NK-92 (cell line): ENCODE results near the gene ZNF667.
A peak's percentile ranks its signal among the peaks of the same experiment; 100 is the strongest.

Experiments used
- DNase-seq: peaks from one replicate; lab custom pipeline; 2025; ENCODE audit not compliant: unreplicated experiment; lab: John Stamatoyannopoulos, UW

The ZNF667 gene

DNA sequence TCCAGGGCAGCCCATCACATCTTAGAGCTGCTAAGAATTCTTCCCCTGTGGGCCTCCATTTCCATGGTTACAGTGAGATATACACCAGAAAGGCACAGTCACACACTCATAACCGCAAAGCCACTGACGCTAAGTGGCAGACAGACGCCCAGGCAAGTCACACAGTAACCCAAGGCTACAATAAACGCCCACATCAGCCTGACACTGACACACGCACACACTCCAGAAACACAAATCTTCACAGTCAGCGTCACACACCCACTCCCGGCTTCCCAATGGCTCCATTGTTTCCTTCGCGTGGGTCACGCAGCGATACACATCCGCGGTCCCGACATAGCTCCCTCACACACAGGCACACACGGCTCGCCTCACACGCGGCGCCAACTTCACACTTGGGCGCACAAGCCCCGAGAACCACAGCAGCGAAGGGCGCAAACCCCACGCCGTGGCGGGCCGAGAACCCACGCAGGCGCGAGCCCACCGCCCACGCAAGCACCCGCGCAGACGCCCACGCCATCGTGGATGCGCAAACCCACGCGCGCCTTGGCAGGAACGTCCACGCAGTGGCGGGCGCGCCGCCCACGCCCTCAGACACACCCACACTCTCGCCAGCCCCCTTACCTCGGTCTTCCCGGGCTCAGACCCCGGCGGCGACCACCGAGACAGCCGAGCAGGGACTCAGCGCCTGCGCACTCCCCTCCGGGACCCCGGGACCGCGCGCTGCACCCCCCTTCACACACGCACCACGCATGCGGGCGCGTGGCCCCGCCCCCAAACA is at the start of gene ZNF667:
Gene ZNF667 (minus strand): TSS at position 695 of the 778 bp plus-strand sequence. CDS start 14,975 bp downstream, outside the sequence.
- DNase-seq: no peak

DNA sequence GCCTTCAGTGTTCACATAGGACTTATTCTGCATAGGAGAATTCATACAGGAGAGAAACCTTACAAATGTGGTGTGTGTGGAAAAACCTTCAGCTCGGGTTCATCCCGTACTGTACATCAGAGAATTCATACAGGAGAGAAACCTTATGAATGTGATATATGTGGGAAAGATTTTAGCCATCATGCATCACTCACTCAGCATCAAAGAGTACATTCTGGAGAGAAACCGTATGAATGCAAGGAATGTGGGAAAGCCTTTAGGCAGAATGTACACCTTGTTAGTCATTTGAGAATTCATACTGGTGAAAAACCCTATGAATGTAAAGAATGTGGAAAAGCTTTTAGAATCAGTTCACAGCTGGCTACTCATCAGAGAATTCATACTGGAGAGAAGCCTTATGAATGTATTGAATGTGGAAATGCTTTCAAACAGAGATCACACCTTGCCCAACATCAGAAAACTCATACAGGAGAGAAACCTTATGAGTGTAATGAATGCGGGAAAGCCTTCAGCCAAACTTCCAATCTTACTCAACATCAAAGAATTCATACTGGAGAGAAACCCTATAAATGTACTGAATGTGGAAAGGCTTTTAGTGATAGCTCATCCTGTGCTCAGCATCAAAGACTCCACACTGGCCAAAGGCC is 48.2 kb upstream of the ZNF667 start:
- no peak for DNase-seq

- no peak for DNase-seq
Observed at GRCh38 chr19:56508290-56508778, 31.2 kb upstream of the ZNF667 start.

DNA sequence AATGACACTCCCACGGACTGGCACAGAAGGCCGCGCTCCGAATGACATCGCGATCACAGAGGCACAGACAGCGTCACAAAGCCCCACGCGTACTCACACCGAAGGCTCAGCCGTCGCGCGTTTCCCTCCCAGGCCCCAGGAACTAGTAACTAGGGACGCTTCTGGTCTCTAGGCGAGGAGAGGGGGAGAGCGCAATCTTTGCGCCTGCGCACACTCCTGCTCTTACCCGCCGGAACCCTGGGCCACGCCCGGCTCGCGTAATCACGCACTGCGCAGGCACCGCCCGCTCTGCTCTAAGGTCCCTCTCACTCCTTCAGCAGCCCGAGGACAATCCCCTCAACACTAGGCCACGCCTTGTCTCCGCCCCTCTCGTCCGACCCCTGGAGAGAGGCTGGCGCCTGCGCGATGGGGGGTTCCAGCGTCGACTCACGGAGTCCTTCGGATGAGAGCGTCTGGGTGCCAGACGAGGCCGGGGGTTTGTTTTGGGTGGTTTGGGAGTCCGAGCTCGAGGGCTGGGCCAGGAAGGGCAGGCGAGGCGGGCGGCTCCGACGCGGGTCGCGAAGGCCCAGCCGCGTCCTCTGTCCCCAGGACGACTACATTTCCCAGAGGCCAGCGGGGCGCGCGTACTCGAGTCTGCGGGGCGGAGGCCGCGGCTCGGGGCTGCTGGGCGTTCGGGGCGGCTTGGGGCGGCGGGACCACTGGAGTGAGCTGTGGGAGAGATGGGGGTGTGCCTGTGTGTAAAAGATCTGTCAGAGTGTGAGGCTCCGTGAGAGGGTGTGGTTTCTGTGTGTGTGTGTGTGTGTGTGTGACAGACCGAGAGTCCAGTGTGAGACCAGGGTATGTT is 30.5 kb upstream of the ZNF667 start, which contains the start of gene ZNF471:
Gene ZNF471 (plus strand): TSS at position 410 of the 844 bp plus-strand sequence. CDS start 3,717 bp downstream, outside the sequence.
- peak; percentile 15 for DNase-seq

DNA sequence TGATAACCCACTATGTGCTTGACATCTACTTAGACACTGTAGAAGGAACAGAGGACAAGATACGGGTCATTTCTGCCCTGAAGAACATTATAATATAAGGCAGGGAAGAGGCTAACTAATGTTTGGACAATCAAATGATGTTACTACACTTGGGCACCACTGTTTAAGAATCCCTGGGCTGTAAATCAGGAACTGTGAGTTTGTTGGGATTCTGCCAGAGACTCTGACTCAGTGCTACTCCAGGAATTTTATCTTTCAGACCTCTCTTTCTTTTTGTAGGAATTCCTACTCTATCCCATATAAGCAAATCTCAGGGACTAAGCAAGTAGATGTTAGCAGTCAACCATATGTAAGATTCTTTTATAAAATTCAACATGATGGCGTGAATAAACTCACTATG is 27.4 kb upstream of the ZNF667 start:
- no peak for DNase-seq

GRCh38 chr19:56491399-56491798 is 14.3 kb upstream of the ZNF667 start:
- DNase-seq: no peak

GRCh38 chr19:56477429-56478338 is 539 bp upstream of the ZNF667 start:
- no peak for DNase-seq

DNA sequence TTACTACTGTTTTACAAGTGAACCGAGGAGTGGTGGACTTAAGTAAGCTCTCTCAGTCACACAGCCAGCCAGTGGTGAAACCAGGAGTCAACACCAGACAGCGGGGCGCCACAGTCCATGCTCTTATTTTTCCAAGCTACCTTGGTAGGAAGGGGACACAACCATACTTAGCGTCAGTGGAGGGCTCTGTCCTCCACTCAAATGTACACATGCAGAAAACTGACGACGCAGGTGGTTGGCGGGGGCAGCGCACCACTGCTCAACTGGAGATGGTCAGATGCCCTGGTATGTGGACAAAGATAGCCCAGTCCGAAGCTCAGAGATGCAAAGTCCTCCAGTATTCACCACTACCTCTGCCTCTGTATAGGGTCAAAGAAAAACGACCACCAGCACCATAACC is 1.1 kb downstream of the ZNF667 start:
- no peak for DNase-seq

DNA sequence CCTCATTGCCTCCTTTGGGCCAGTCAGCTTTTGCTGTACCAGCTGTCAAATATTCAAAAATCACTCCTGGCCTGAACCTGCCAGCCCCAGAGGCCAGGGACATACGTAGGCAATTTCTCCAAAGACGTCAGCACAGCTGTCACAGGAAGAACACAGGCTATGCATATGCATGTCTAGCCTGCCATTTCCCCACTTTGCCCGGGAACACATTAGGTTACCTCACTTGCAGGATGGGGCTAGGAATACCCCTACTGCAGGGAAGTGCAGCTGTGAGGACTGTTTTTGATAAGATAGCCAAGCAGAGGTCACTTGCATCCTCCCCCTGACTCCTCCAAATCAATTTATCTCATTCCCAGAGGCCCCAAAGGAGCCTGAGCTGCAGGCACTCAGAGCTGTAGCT is 2.8 kb downstream of the ZNF667 start:
- DNase-seq: no peak

- DNase-seq: no peak
Observed at GRCh38 chr19:56441206-56441792, 35.8 kb downstream of the ZNF667 start.

DNA sequence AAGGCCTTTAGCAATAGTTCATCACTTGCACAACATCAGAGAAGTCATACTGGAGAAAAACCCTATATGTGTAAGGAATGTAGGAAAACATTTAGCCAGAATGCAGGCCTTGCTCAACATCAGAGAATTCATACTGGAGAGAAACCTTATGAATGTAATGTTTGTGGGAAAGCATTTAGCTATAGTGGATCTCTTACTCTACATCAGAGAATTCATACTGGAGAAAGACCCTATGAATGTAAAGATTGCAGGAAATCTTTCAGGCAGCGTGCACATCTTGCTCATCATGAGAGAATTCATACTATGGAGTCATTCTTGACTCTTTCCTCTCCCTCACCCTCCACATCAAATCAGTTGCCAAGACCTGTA is 53.2 kb downstream of the ZNF667 start:
- DNase-seq: no peak

DNA sequence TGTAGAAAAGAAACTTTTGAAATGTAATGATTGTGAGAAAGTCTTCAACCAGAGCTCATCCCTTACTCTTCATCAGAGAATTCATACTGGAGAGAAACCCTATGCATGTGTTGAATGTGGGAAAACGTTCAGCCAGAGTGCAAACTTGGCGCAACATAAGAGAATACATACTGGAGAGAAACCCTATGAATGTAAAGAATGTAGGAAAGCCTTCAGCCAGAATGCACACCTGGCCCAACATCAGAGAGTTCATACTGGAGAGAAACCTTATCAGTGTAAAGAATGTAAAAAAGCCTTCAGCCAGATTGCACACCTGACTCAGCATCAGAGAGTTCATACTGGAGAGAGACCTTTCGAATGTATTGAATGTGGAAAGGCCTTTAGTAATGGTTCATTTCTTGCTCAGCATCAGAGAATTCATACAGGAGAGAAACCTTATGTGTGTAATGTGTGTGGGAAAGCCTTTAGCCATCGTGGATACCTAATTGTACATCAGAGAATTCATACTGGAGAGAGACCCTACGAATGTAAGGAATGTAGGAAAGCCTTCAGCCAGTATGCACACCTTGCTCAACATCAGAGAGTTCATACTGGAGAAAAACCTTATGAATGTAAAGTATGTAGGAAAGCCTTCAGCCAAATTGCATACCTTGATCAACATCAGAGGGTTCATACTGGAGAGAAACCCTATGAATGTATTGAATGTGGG is 53.7 kb downstream of the ZNF667 start:
- DNase-seq: no peak

- DNase-seq: no peak
Observed at GRCh38 chr19:56405062-56405461, 72.1 kb downstream of the ZNF667 start.

DNA sequence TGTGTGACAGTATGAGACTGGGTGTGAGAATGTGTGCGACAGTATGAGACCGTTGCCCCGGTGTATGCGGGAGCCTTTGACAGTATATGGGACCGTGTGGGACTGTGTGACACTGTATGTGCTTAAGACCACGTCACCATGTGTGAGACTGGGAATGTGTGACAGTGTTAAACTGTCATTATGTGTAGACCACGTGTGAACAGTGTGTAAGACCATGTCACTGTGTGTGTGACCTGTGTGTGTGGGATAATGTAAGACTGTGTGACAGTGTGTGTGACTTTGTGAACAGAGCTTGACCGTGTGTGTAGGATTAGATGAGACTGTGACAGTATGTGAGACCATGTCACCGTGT is 72.5 kb downstream of the ZNF667 start:
- DNase-seq: no peak

- peak; percentile 12 for DNase-seq
Observed at GRCh38 chr19:56403764-56404704, 73.1 kb downstream of the ZNF667 start, which contains the start of gene ZNF583. ZNF583 (plus strand) TSS chr19:56404332; CDS start chr19:56407115, 2,783 bp downstream.

GRCh38 chr19:56403261-56403660 is 73.9 kb downstream of the ZNF667 start:
- DNase-seq: no peak

GRCh38 chr19:56400485-56400884 is 76.7 kb downstream of the ZNF667 start:
- no peak for DNase-seq

GRCh38 chr19:56398809-56399208 is 78.3 kb downstream of the ZNF667 start:
- no peak for DNase-seq
